ENCODE results near the gene NNMT.

NNMT gene

DNA sequence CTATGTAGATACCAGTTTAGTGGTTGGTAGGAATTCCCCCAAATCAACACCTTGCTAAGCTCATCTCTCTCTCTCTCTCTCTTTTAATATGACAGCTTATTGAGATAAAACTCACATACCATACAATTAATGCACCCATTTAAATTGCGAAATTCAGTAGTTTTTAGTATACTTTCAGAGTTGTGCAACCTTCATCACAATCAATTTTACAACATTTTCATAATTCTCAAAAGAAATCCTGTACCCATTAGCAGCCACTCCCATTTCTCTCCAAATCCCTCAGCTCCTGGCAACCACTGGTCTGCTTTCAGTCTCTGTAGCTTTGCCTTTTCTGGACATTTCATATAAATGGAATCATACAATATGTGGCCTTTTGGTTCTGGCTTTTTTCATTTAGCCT, 13.3 kb downstream of the NNMT start:
- H3K27ac Mint-ChIP-seq, result no peak overlapping the region
- H3K36me3 Mint-ChIP-seq, result no peaks in the 10 kb centered on the region
- no peak overlapping the region for H3K4me3 Mint-ChIP-seq
- peaks cover 15% of the 10 kb centered on the region for H3K4me1 Mint-ChIP-seq
- peaks cover 7% of the 10 kb centered on the region for H3K27me3 Mint-ChIP-seq
- H3K9me3 Mint-ChIP-seq, result no peaks in the 10 kb centered on the region

DNA sequence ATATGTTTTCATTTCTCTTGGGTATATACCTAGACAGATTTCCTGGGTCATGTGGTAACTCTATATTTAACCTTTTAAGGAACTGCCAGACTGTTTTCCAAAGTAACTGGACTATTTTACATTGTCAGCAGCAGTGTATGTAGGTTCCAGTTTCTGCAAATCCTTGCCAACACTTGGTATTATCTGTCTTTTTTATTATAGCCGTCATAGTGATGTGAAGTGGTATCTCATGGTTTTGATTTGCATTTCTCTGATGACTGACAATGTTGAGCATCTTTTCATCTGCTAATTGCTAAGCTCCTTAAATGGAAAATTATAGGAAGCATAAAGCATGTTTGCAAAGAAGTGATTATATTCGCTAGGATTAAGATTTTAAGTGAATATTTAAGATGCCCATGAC, 13.9 kb downstream of the NNMT start:
- H3K9me3 Mint-ChIP-seq, result no peaks in the 10 kb centered on the region
- H3K27ac Mint-ChIP-seq, result no peak overlapping the region
- no peaks in the 10 kb centered on the region for H3K36me3 Mint-ChIP-seq
- H3K4me1 Mint-ChIP-seq, result peaks cover 18% of the 10 kb centered on the region
- no peak overlapping the region for H3K4me3 Mint-ChIP-seq
- H3K27me3 Mint-ChIP-seq, result peaks cover 7% of the 10 kb centered on the region

DNA sequence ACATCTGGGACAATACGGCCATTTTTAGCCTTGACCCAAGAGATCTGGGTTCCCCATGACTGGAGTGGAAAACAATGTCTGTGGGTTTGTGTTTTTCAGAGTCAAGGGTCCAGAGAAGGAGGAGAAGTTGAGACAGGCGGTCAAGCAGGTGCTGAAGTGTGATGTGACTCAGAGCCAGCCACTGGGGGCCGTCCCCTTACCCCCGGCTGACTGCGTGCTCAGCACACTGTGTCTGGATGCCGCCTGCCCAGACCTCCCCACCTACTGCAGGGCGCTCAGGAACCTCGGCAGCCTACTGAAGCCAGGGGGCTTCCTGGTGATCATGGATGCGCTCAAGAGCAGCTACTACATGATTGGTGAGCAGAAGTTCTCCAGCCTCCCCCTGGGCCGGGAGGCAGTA, 15.7 kb downstream of the NNMT start:
- no peaks in the 10 kb centered on the region for H3K36me3 Mint-ChIP-seq
- no peak overlapping the region for H3K4me3 Mint-ChIP-seq
- H3K27me3 Mint-ChIP-seq, result peaks cover 7% of the 10 kb centered on the region
- no peak overlapping the region for H3K27ac Mint-ChIP-seq
- H3K9me3 Mint-ChIP-seq, result no peaks in the 10 kb centered on the region
- peaks cover 35% of the 10 kb centered on the region for H3K4me1 Mint-ChIP-seq

DNA sequence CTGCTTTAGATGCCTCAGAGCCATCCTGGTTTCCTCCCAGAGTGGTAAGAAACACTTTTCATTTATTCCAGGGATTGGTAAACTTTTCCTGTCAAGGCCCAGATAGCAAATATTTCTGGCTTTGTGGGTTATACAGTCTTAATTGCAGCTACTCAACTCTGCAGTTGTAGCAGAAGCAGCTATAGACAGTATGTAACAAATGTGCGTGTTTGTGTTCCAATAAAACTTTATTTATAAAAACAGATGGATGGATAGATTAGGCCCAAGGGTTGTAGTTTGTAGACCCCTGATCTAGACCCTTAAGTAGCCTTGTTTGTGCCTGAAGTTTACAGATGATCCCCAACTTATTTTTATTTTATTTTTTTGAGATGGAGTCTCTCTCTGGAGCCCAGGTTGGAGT, 17.9 kb downstream of the NNMT start:
- Mint-ChIP-seq H3K27me3 (peaks cover 5% of the 10 kb centered on the region), H3K9me3 (no peaks in the 10 kb centered on the region), H3K36me3 (no peaks in the 10 kb centered on the region), H3K27ac (no peak overlapping the region), H3K4me1 (peaks cover 43% of the 10 kb centered on the region), H3K4me3 (no peak overlapping the region)

DNA sequence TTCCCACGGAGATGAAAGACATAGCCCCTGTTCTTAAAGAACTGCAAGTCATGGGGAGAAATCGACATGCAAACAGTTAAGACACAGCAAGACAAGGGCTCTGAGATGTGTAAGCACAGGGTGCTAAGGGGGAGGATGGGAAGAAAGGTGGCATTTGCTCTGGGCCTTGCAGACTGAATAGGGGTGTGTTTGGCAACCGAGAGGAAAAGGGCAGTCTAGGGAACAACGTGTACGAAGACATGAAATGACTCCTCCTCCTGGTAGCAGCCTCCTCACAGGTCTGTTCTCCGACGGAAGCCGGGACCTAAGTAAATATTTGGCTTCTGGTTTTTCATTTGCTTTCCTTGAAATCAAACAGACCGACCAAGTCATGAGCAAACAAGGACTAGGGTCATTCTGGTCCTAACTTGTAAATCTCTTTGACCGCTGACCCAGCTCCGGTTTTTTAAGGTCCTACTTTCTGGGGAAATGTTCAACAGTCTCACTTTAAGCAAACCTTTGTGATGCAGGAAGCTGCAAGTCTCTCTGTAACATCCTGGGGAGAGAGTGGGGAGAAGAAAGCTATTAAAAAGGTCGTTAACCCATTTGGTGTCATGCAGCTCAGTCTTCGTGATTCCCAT, 19.7 kb downstream of the NNMT start:
- peaks cover 2% of the 10 kb centered on the region for H3K27me3 Mint-ChIP-seq
- peak overlapping the region; percentile 81 for H3K4me3 Mint-ChIP-seq
- H3K36me3 Mint-ChIP-seq, result no peaks in the 10 kb centered on the region
- peak overlapping the region; percentile 91 for H3K27ac Mint-ChIP-seq
- peaks cover 60% of the 10 kb centered on the region for H3K4me1 Mint-ChIP-seq
- H3K9me3 Mint-ChIP-seq, result no peaks in the 10 kb centered on the region

DNA sequence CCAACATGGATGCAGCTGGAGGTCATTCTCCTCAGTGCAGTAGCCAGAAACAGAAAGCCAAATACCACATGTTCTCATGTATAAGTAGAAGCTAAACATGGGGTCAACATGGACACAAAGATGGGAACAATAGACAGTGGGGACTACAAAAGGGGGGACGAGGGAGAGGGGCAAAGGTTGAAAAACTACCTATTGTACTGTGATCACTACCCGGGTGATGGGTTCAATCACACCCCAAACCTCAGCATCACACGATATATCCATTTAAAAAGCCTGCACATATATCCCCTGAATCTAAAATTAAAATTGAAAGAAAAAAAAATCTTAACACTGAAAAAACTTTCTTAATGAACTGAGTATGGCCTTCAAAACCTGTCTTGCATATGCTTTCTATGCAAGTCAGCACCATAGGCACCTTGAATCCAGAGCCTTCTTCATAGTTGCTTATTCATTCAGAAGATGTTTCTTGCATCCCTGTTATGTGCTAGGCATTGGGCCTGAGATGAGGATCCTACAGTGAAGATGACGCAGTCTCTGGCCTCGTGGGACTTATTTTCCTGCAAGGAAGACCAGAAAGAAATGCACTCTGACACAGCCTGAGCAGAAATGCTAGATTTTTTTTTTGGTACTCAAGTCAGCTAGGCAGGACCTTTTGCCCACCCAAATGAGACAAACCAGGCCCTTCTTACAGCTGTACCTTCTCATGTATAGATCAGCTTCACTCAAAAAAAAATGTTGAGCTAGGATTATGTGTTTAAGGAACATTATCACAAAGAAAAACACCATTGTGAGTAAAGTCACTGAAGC, 21.0 kb downstream of the NNMT start:
- no peak overlapping the region for H3K27ac Mint-ChIP-seq
- H3K36me3 Mint-ChIP-seq, result no peaks in the 10 kb centered on the region
- peaks cover 2% of the 10 kb centered on the region for H3K27me3 Mint-ChIP-seq
- H3K9me3 Mint-ChIP-seq, result no peaks in the 10 kb centered on the region
- peaks cover 60% of the 10 kb centered on the region for H3K4me1 Mint-ChIP-seq
- H3K4me3 Mint-ChIP-seq, result no peak overlapping the region

DNA sequence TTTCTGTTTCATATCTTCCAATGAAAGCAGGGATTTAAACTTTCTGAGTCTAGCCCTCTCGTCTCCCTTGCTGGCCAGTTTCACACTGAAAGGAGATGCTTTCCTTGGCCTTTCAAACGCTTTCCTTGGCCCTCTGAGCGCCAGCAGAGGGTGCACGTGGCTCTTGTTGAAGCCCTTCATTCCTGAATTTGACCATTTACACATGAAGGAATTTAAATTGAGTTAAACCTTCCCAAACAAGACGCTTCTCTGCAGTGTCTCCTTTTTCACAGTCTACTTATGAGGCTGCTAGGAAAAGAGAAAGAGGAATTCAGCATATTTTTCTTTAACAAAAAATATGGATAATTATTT, 21.6 kb downstream of the NNMT start:
- no peaks in the 10 kb centered on the region for H3K36me3 Mint-ChIP-seq
- no peak overlapping the region for H3K27ac Mint-ChIP-seq
- H3K4me3 Mint-ChIP-seq, result no peak overlapping the region
- H3K27me3 Mint-ChIP-seq, result no peaks in the 10 kb centered on the region
- peaks cover 60% of the 10 kb centered on the region for H3K4me1 Mint-ChIP-seq
- no peaks in the 10 kb centered on the region for H3K9me3 Mint-ChIP-seq

DNA sequence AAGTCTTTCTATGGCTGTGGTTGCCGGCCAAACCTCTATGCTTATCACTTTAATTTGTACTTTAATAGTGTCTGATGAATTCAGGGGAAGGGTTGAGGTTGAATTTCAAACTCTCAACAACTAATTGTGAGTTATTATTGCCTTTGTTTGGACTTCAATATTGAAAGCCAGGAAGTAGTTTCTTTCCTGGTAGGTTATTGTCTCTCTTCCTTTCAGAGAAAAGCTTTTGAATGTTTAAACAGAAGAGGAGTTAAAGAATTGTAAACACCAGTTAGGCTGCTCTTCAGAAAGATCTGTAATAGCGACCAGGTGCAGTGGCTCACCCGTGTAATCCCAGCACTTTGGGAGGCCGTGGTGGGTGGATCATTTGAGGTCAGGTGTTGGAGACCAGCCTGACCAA, 22.2 kb downstream of the NNMT start:
- no peaks in the 10 kb centered on the region for H3K36me3 Mint-ChIP-seq
- H3K9me3 Mint-ChIP-seq, result no peaks in the 10 kb centered on the region
- peak overlapping the region; percentile 47 for H3K27ac Mint-ChIP-seq
- peak overlapping the region; percentile 5 for H3K4me3 Mint-ChIP-seq
- H3K4me1 Mint-ChIP-seq, result peaks cover 60% of the 10 kb centered on the region
- no peaks in the 10 kb centered on the region for H3K27me3 Mint-ChIP-seq

DNA sequence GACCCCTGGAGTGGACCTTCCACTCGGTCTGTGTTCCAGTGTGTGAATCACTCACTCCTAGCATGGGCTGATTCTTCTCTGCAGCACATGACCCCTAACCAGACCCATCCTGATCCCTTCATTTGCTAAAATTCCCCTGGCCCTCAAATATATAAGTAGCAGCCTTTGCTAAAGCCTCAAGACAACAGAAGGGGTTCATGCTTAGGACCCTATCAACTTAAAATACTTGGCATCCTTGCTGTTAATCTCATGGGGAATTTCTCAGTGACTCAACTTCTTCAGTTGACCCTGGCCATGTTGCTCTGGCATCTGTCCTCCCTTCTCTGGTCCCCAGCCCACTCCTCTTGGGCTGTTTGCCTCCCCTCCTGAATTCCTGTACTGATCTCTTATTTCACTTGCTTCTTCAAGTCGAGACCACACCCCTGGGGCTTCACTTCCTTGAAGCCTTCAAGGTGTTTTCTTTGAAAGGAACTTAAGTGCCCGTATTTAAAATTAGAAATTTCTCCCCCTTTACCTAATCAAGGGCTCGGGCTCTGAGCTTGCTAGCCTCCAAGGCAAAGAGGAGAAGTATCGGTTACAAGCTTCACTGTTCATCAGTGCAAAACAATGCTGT, 23.6 kb downstream of the NNMT start:
- Mint-ChIP-seq H3K36me3 (no peaks in the 10 kb centered on the region), H3K27ac (peak overlapping the region; percentile 82), H3K4me3 (peak overlapping the region; percentile 53), H3K4me1 (peaks cover 59% of the 10 kb centered on the region), H3K27me3 (no peaks in the 10 kb centered on the region), H3K9me3 (no peaks in the 10 kb centered on the region)

DNA sequence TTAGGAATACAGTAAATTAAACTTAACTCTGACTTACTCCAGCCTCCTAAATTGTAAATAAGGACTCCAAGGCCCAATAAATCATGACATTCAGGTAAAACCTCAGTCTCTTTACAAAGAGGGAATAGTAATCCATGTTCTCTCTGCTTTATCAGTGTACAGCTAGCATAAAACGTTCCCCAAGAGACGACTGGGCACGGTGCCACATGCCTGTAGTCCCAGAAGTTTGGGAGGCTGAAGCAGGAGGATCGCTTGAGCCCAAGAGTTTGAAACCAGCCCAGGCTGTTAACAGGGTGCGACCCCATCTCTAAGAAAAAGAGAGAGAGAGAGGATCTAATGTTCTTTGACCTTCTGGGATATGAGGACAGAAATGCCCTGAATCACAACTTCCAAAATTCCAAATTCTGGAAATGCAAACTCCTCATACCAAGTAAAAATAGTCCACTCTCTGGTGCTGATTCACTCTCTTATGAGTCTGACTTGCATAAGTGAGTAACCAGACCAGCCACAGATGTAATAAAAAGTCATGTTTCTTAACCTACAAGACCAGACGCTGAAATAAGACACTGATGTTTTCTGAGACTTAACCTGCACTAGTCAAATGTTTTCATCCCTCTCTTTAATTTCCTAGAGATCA, 25.5 kb downstream of the NNMT start:
- no peaks in the 10 kb centered on the region for H3K36me3 Mint-ChIP-seq
- H3K4me1 Mint-ChIP-seq, result peaks cover 40% of the 10 kb centered on the region
- no peak overlapping the region for H3K27ac Mint-ChIP-seq
- no peak overlapping the region for H3K4me3 Mint-ChIP-seq
- H3K9me3 Mint-ChIP-seq, result no peaks in the 10 kb centered on the region
- no peaks in the 10 kb centered on the region for H3K27me3 Mint-ChIP-seq

DNA sequence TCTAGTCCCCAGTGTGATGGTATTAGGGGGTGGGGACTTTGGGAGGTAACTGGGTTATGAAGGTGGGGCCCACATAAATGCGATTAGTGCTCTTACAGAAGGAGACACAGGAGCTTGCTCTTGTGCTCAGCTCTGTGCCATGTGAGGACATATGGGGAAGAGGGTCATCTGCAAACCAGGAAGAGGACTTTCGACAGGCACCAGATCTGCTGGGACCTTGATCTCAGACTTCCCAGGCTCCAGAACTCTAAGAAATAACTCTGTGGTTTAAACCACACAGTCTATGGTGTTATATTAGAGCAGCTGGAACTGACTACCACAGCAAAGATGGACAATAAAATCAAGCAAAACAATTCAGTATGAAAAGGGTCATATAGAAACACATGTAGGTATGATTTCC, 26.7 kb downstream of the NNMT start:
- Mint-ChIP-seq H3K36me3 (no peaks in the 10 kb centered on the region), H3K4me1 (peaks cover 28% of the 10 kb centered on the region), H3K27ac (no peak overlapping the region), H3K4me3 (no peak overlapping the region), H3K27me3 (no peaks in the 10 kb centered on the region), H3K9me3 (no peaks in the 10 kb centered on the region)

DNA sequence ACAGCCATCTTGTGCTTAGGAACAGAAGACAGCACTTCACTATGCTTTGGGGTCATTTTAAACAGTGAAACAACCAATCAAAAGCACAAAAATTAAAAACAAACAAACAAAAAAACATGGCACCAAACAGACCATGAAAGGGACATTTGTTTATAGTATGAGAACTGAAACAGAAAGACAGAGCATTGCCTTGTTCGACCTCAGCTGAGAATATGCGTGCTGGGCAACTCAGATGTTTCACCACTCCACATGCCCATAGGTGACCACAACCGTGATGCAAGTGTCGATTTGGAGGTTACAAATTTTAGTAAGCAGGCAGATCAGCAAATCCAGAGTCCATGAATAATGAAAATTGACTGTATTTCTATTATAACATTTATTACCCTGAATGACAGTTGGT, 30.0 kb downstream of the NNMT start:
- H3K9me3 Mint-ChIP-seq, result peaks cover 9% of the 10 kb centered on the region
- peaks cover 10% of the 10 kb centered on the region for H3K36me3 Mint-ChIP-seq
- H3K4me3 Mint-ChIP-seq, result no peak overlapping the region
- no peak overlapping the region for H3K27ac Mint-ChIP-seq
- peaks cover 2% of the 10 kb centered on the region for H3K27me3 Mint-ChIP-seq
- no peaks in the 10 kb centered on the region for H3K4me1 Mint-ChIP-seq

DNA sequence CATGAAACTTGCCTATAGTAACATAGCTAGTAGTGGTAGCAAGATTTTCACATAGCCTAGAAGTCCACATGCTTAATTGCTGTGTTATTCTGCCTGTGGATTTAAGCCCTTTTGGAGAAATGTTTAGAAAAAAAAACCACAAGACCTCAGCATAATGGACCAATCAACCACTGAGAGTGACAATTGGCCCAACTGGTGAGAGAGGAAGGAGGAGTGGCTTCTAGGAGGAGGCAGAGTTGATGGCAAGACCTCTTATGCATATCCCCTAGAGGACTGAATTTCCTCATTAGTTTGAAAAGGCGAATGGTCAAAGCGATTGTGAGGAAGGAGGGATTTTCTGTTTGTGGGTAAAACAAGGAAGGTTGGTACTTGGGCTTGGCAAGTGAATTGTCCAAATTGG, 30.6 kb downstream of the NNMT start:
- Mint-ChIP-seq H3K27me3 (peaks cover 3% of the 10 kb centered on the region), H3K27ac (no peak overlapping the region), H3K4me1 (no peaks in the 10 kb centered on the region), H3K36me3 (peaks cover 10% of the 10 kb centered on the region), H3K9me3 (peaks cover 9% of the 10 kb centered on the region), H3K4me3 (no peak overlapping the region)

DNA sequence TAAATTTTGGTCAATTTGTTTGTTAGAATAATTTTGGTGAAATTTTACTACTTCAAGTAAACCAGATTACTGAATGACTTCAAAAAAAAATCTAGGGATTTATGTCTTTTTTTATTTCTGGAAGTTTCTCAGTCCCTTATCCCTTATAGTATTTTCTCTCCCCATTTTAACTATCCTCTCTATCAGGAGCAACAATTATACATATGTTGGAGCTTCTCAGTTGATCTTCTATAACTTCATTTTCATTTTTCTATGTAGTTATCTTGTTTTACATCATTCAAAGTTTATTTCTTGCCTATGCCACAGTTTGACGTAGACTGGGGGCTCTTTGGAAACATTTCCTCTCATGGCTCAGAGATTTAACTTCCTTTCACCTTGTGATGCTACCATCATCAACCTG, 34.2 kb downstream of the NNMT start:
- no peak overlapping the region for H3K4me3 Mint-ChIP-seq
- H3K27me3 Mint-ChIP-seq, result peaks cover 5% of the 10 kb centered on the region
- H3K9me3 Mint-ChIP-seq, result peaks cover 9% of the 10 kb centered on the region
- H3K27ac Mint-ChIP-seq, result no peak overlapping the region
- no peaks in the 10 kb centered on the region for H3K4me1 Mint-ChIP-seq
- peaks cover 16% of the 10 kb centered on the region for H3K36me3 Mint-ChIP-seq

DNA sequence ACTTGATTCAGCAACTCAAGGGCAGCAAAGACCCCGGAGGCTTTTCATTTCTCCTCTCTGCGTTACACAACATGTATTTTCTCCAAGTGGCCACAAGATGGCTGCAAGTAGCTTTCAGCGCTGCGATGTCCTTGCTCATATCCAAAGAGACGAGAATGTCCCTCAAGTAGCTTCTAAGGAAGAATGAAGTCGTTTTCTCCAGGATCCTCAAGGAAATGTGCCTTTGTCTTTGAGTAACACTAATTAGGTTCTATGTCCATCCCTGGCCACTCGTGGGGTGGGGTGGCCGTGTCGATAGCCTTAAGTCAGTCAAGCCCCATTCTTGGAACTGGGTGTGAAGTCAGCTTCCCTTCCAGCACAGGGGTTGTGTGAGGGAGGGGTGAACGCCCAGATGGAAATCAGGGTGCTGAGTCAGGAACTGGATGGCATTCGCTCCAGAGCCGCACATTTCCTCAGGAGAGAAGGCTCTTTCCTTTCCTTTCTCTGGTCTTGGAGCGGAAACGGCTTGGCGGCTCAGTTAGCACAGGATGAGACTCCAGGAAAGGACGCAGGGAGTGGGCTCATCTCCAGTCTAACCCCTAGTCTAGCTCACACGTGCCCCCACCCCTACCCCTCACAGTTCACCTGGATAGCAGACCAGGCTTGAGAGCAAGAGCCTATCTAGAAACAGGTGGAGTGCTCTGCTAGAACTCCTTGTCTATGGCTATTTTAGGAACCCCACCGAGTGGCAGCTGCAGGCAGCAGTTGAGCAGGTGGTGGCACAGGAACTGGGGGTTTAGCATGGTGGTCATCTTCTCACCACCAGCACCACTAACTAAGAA, 44.3 kb downstream of the NNMT start:
- Mint-ChIP-seq H3K27ac (no peak overlapping the region), H3K36me3 (no peaks in the 10 kb centered on the region), H3K27me3 (no peaks in the 10 kb centered on the region)

More for the DNA sequence above, 44.3 kb downstream of the NNMT start:
- Mint-ChIP-seq H3K4me1 (peaks cover 13% of the 10 kb centered on the region), H3K9me3 (no peaks in the 10 kb centered on the region), H3K4me3 (peak overlapping the region; percentile 61)
